MCF 10A (cell line): Measurements from ENCODE around the gene STK16. TPM values are rescaled to one million over a fixed set of nuclear protein-coding genes. Genes with fewer than 3 reads are reported as not detected.

Experiments
- BruUV-seq: library from RNA; stranded (reverse); fragments of 400-500 nt; replicated peaks from 2 replicates; lab custom pipeline; 2021; lab: Mats Ljungman, UMichigan
- CTCF ChIA-PET: fragments of 300-600 bp; sonication (Branson Sonifier 250); formaldehyde crosslinking; extraction: SDS; loops from one replicate; lab custom pipeline; 2021; ENCODE audit warnings: antibody characterized with exemption, inconsistent platforms; lab: Yijun Ruan, JAX
- POLR2A ChIA-PET: fragments of 300-600, 350-650 bp; sonication (Branson Sonifier 250); formaldehyde crosslinking; extraction: SDS; loops from one replicate; lab custom pipeline; 2020; ENCODE audit warnings: antibody characterized with exemption, inconsistent platforms; lab: Yijun Ruan, JAX
- DNase-seq: peaks from one replicate; pipeline ENCODE4 v3.0.0-alpha.2; 2018; ENCODE audit not compliant: unreplicated experiment
- H3K27ac Mint-ChIP-seq: one replicate; pipeline ENCODE4 v1.8.0; 2022; ENCODE audit warnings: mild to moderate bottlenecking, low read depth, mixed read lengths; ENCODE audit not compliant: unreplicated experiment
- H3K27me3 Mint-ChIP-seq: one replicate; pipeline ENCODE4 v1.8.0; 2022; ENCODE audit warnings: mixed read lengths; ENCODE audit not compliant: insufficient read depth, unreplicated experiment
- H3K36me3 Mint-ChIP-seq: one replicate; pipeline ENCODE4 v1.8.0; 2022; ENCODE audit warnings: mild to moderate bottlenecking, moderate library complexity, mixed read lengths; ENCODE audit not compliant: insufficient read depth, unreplicated experiment
- H3K4me1 Mint-ChIP-seq: one replicate; pipeline ENCODE4 v1.8.0; 2022; ENCODE audit warnings: mixed read lengths; ENCODE audit not compliant: insufficient read depth, unreplicated experiment
- H3K4me3 Mint-ChIP-seq: one replicate; pipeline ENCODE4 v1.8.0; 2022; ENCODE audit warnings: mild to moderate bottlenecking, moderate library complexity, mixed read lengths; ENCODE audit not compliant: unreplicated experiment
- H3K9me3 Mint-ChIP-seq: one replicate; pipeline ENCODE4 v1.8.0; 2022; ENCODE audit warnings: mixed read lengths; ENCODE audit not compliant: unreplicated experiment
- CTCF ChIP-seq: fragments of 200-600 bp; IDR thresholded peaks from one replicate; pipeline ENCODE4 v1.8.0; 2022; ENCODE audit warnings: antibody characterized with exemption, mild to moderate bottlenecking; ENCODE audit not compliant: unreplicated experiment
- intact Hi-C: fragments of 100-400 bp; cut with micrococcal nuclease; formaldehyde crosslinking; loops from 2 replicates; pipeline ENCODE4 v1.14.1; 2022
- total RNA-seq: library from RNA; stranded (reverse); gene quantifications from 2 replicates; pipeline ENCODE4 v1.2.3, GENCODE V29; 2022

Gene STK16
- total RNA-seq, 1 experiment from 2014 or later: 33.4 TPM

- no peaks in the 10 kb centered on the region for H3K27me3 Mint-ChIP-seq
- no peaks in the 10 kb centered on the region for H3K9me3 Mint-ChIP-seq
- TF ChIP-seq CTCF: no peak
- ChIA-PET POLR2A (interaction anchor here (1.5 to 11.1 kb wide), 4 partner anchors 15 to 115 kb away, joined by 5 to 170 read pairs (median 35); partner anchors contain the start of genes ANKZF1, ATG9A, CNPPD1 and DNAJB2), CTCF (interaction anchor here (0.7 to 17.4 kb wide), 8 partner anchors 7 to 132 kb away, joined by 3 to 445 read pairs (median 24); partner anchors contain the start of genes ANKZF1, ATG9A, CNPPD1 and DNAJB2)
- H3K4me1 Mint-ChIP-seq: peaks cover 27% of the 10 kb centered on the region
- DNase-seq: no peak
- BruUV-seq: no TSS peak
- H3K27ac Mint-ChIP-seq: no peak overlapping the region
- H3K36me3 Mint-ChIP-seq: no peaks in the 10 kb centered on the region
- H3K4me3 Mint-ChIP-seq: no peak overlapping the region
- intact Hi-C loops: no loop called here
These were observed 46.7 kb downstream of the STK16 start for GRCh38 chr2:219291910-219292490.

GRCh38 chr2:219292616-219293015 lies 47.3 kb downstream of the STK16 start:
- intact Hi-C loops: no loop called here
- H3K4me3 Mint-ChIP-seq: no peak overlapping the region
- POLR2A ChIA-PET: interaction anchor here (1.1 to 11.1 kb wide), 5 partner anchors 15 to 116 kb away, joined by 4 to 170 read pairs (median 32); partner anchors contain the start of genes ANKZF1, ATG9A, CNPPD1 and DNAJB2

GRCh38 chr2:219293736-219294231 lies 48.5 kb downstream of the STK16 start:
- Mint-ChIP-seq H3K4me3 (peak overlapping the region; percentile 68), H3K36me3 (peaks cover 6% of the 10 kb centered on the region), H3K27me3 (no peaks in the 10 kb centered on the region), H3K4me1 (peaks cover 22% of the 10 kb centered on the region), H3K27ac (no peak overlapping the region), H3K9me3 (no peaks in the 10 kb centered on the region)
- ChIA-PET CTCF (interaction anchor here (0.7 to 17.4 kb wide), 15 partner anchors 15 to 730 kb away, joined by 4 to 445 read pairs (median 7); partner anchors contain the start of genes ABCB6, ANKZF1, ATG9A and CNPPD1), POLR2A (interaction anchor here (0.6 to 11.1 kb wide), 7 partner anchors 17 to 117 kb away, joined by 4 to 170 read pairs (median 21); partner anchors contain the start of genes ANKZF1, ATG9A, CNPPD1 and DNAJB2)
- BruUV-seq: no TSS peak
- no peak for DNase-seq
- intact Hi-C loops: loop anchor here (2.0 kb wide), 3 partner anchors 15 to 123 kb away; partner anchors contain the start of genes ANKZF1, ATG9A, DNAJB2 and SLC23A3
- no peak for TF ChIP-seq CTCF

More at GRCh38 chr2:219292616-219293015, 47.3 kb downstream of the STK16 start:
- Mint-ChIP-seq H3K27ac (no peak overlapping the region), H3K27me3 (no peaks in the 10 kb centered on the region), H3K9me3 (no peaks in the 10 kb centered on the region), H3K4me1 (peaks cover 26% of the 10 kb centered on the region), H3K36me3 (peaks cover under 1% of the 10 kb centered on the region)
- no TSS peak for BruUV-seq
- no peak for TF ChIP-seq CTCF
- CTCF ChIA-PET: interaction anchor here (1.6 to 17.4 kb wide), 5 partner anchors 14 to 133 kb away, joined by 7 to 445 read pairs (median 69); partner anchors contain the start of genes ANKZF1, ATG9A, CNPPD1 and DNAJB2
- no peak for DNase-seq
